GM19463 (cell line): ENCODE results near the gene CLEC10A.
"Not testable (repeated sequence)": the region's sequence is repeated elsewhere in the genome, so short reads cannot be mapped to it uniquely, and the experiment has no call there.

Source experiments
- ATAC-seq: cut with Tn5 transposase; IDR thresholded peaks from one replicate; pipeline ENCODE4 v1.9.1; 2021; ENCODE audit warnings: mild to moderate bottlenecking, moderate library complexity; ENCODE audit not compliant: unreplicated experiment

The CLEC10A gene

GRCh38 chr17:7108981-7109380 lies 28.9 kb upstream of the CLEC10A start:
- ATAC-seq = no peak

GRCh38 chr17:7108560-7108925 lies 28.5 kb upstream of the CLEC10A start:
- ATAC-seq = no peak

GRCh38 chr17:7107795-7108559 lies 27.9 kb upstream of the CLEC10A start:
- ATAC-seq = no peak

- no peak for ATAC-seq
Measured at GRCh38 chr17:7107012-7107754, 27.1 kb upstream of the CLEC10A start.

- no peak for ATAC-seq
Measured at GRCh38 chr17:7102421-7102820, 22.4 kb upstream of the CLEC10A start.

- ATAC-seq = no peak
Measured at GRCh38 chr17:7101531-7101930, 21.5 kb upstream of the CLEC10A start.

- ATAC-seq = not testable (repeated sequence)
Measured at GRCh38 chr17:7100641-7101379, 20.8 kb upstream of the CLEC10A start.

- ATAC-seq = no peak
Measured at GRCh38 chr17:7098802-7099459, 18.9 kb upstream of the CLEC10A start.

- no peak for ATAC-seq
Measured at GRCh38 chr17:7097940-7098339, 17.9 kb upstream of the CLEC10A start.

- no peak for ATAC-seq
Measured at GRCh38 chr17:7095625-7096024, 15.6 kb upstream of the CLEC10A start.

GRCh38 chr17:7094652-7095019 lies 14.6 kb upstream of the CLEC10A start:
- no peak for ATAC-seq

GRCh38 chr17:7091311-7092005 lies 11.4 kb upstream of the CLEC10A start:
- not testable (repeated sequence) for ATAC-seq

GRCh38 chr17:7089570-7089969 lies 9.5 kb upstream of the CLEC10A start:
- ATAC-seq = not testable (repeated sequence)

GRCh38 chr17:7088442-7088841 lies 8.4 kb upstream of the CLEC10A start:
- not testable (repeated sequence) for ATAC-seq

- no peak for ATAC-seq
Measured at GRCh38 chr17:7084088-7084487, 4.0 kb upstream of the CLEC10A start.

GRCh38 chr17:7083592-7083991 lies 3.5 kb upstream of the CLEC10A start:
- ATAC-seq = no peak

- ATAC-seq = no peak
Measured at GRCh38 chr17:7081341-7082062, 1.5 kb upstream of the CLEC10A start.

GRCh38 chr17:7080456-7081041 lies 498 bp upstream of the CLEC10A start:
- no peak for ATAC-seq

GRCh38 chr17:7078711-7079110 lies 1.3 kb downstream of the CLEC10A start:
- ATAC-seq = no peak
